SK-MEL-5 (cell line): ENCODE data around the gene LAPTM5. TPM values are rescaled to one million over a fixed set of nuclear protein-coding genes. Genes with fewer than 3 reads are reported as not detected.

Experiments used
- DNase-seq: peaks from one replicate; pipeline ENCODE4 v3.0.0-alpha.2; 2016; ENCODE audit warnings: low read depth, low spot score
- in situ Hi-C: cut with HindIII; loops from 2 replicates; pipeline ENCODE4 v1.10.0; 2016; ENCODE audit warnings: low sequenced_read_pairs, high pct_unique_total_duplicates, low pct_unique_long_range_greater_than_20kb
- total RNA-seq: library from RNA; depleted of rRNA; stranded (reverse); fragments of >200 nt; shearing (Covaris generic); gene quantifications from 2 replicates; pipeline ENCODE4 v1.2.3, GENCODE V29; 2014

LAPTM5 gene
- total RNA-seq, 1 experiment from 2014 or later = 0.05 TPM

GRCh38 chr1:30730346-30731108 is 27.0 kb downstream of the LAPTM5 start:
- no peak for DNase-seq
- in situ Hi-C loops = no loop called here

- in situ Hi-C loops = no loop called here
- DNase-seq = no peak
Measured at GRCh38 chr1:30729901-30730300, 27.7 kb downstream of the LAPTM5 start.

- no peak for DNase-seq
- in situ Hi-C loops = no loop called here
Measured at GRCh38 chr1:30728832-30729638, 28.5 kb downstream of the LAPTM5 start.

- in situ Hi-C loops = no loop called here
- no peak for DNase-seq
Measured at GRCh38 chr1:30728340-30728739, 29.2 kb downstream of the LAPTM5 start.

GRCh38 chr1:30727824-30728223 is 29.8 kb downstream of the LAPTM5 start:
- in situ Hi-C loops = no loop called here
- DNase-seq = no peak

GRCh38 chr1:30726773-30727684 is 30.5 kb downstream of the LAPTM5 start:
- DNase-seq = no peak
- in situ Hi-C loops = no loop called here

- no peak for DNase-seq
- in situ Hi-C loops = no loop called here
Measured at GRCh38 chr1:30726236-30726635, 31.3 kb downstream of the LAPTM5 start.

GRCh38 chr1:30725450-30726095 is 32.0 kb downstream of the LAPTM5 start:
- DNase-seq = no peak
- in situ Hi-C loops = no loop called here

- in situ Hi-C loops = no loop called here
- no peak for DNase-seq
Measured at GRCh38 chr1:30724655-30725421, 32.7 kb downstream of the LAPTM5 start.

- in situ Hi-C loops = no loop called here
- peak; percentile 19 for DNase-seq
Measured at GRCh38 chr1:30724175-30724574, 33.4 kb downstream of the LAPTM5 start.

- in situ Hi-C loops = no loop called here
- DNase-seq = no peak
Measured at GRCh38 chr1:30723331-30723755, 34.2 kb downstream of the LAPTM5 start, which contains the start of gene MATN1. MATN1 (minus strand) TSS chr1:30723585; CDS start chr1:30723551, 34 bp downstream.

- in situ Hi-C loops = no loop called here
- no peak for DNase-seq
Measured at GRCh38 chr1:30721812-30722537, 35.6 kb downstream of the LAPTM5 start.

GRCh38 chr1:30721341-30721793 is 36.2 kb downstream of the LAPTM5 start:
- DNase-seq = no peak
- in situ Hi-C loops = no loop called here

- no peak for DNase-seq
- in situ Hi-C loops = no loop called here
Measured at GRCh38 chr1:30720271-30721223, 37.0 kb downstream of the LAPTM5 start.
